Stimulated activated CD8-positive, alpha-beta memory T cell treated with anti-CD3 and anti-CD28 coated beads, Interleukin-7, amount 100 ng/mL, for 1 hour (primary cell): Measurements from ENCODE around the gene P3H3.
A peak's percentile ranks its signal among the peaks of the same experiment; 100 is the strongest.
"Not testable (repeated sequence)": the region's sequence is repeated elsewhere in the genome, so short reads cannot be mapped to it uniquely, and the experiment has no call there.

ENCODE experiments used
- DNase-seq, 2 donors: peaks; one replicate each; pipeline ENCODE4 v3.0.0-alpha.2; 2020; ENCODE audit warnings: low read depth in 2 of 2

P3H3 gene

DNA sequence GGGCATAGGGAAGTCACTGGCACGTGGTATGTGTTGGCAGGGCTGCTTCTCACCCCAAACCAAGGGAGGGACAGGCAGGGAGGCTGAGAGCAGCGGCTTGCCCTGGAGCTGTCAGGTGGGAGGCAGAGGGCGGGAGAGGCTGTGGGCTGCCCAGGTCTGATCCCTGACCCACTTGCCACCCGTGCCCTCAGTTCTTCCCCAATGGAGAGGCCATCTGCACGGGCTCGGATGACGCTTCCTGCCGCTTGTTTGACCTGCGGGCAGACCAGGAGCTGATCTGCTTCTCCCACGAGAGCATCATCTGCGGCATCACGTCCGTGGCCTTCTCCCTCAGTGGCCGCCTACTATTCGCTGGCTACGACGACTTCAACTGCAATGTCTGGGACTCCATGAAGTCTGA lies 17.2 kb downstream of the P3H3 start:
- DNase-seq = no peak

DNA sequence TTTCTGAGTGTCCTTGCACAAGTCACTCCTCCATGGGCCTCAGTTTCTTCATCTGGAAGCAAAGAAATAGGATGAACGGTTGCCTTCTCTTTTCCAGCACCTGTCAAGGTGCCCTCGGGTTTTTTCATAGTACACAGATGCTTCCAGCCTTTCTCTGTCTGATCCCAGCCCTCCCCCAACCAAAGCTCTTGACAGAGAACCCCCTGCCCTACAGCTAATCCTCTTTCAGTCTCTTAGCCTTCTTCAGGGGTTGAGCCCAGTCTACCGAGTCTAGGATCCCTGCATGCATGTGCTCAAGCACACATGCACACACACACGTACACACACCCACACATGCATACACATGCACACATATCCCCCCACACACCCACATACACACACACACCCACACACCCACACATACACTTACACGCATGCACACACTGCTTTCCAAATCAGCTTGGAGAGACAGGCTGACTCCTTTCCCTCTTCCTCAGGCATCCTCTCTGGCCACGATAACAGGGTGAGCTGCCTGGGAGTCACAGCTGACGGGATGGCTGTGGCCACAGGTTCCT lies 18.2 kb downstream of the P3H3 start:
- DNase-seq = no peak

DNA sequence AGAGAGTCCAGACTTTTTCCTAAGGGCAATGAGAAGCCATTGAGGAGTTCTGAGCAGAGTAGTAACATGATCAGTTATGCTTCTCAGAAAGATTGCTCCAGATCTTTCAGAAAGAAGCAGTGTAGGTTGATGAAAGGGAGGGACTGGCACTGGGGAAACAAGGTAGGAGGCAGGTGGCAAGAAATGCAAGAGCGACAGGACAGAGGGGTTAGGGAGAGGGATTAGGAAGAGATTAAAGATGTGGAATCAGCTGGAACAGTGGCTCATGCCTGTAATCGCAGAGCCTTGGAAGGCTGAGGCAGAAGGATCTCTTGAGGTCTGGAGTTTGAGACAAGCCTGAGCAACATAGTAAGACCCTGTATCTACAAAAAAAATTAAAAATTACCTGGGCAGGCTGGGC lies 19.5 kb downstream of the P3H3 start:
- no peak for DNase-seq

DNA sequence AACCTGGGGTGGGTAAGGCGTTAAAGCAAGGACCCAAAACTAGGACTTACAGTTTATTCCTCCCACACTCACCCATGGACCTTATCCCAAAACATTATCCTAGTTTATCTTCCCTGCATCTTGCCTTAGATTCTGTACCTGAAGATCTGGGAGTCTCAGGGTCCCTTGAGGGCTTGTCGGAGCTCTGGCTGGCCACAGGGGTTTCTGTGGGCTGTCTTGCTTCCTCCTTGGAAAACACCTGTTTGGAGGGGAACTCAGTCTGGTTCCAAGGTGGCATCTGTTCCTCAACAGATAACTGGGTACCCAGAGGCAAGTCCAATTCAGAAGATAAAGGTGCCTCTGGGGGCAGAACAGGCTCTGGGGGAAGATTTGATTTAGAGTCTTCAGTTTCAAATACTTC lies 21.2 kb downstream of the P3H3 start:
- no peak for DNase-seq

DNA sequence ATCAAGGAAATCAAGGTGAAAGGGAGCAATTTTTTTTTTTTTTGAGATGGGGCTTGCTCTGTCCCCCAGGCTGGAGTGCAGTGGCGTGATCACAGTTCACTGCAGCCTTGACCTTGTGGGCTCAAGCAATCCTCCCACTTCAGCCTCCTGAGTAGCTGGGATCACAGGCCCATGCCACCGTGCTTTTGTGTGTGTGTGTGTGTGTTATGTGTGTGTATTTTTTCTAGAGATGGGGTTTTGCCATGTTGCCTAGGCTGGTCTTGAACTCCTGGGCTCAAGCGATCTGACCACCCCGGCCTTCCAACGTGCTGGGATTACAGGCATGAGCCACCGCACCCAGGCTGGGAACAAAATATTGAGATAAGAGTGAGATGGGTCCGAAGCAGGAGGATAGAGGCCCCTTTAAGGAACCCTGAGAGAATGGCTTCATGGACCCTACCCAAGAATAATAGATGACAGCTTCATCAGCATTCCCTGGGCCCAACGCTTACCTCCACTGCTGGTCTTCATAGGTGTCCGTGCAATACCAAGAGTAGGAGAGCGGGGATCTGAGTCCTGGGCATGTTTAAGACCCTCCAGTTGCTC lies 21.9 kb downstream of the P3H3 start:
- no peak for DNase-seq

DNA sequence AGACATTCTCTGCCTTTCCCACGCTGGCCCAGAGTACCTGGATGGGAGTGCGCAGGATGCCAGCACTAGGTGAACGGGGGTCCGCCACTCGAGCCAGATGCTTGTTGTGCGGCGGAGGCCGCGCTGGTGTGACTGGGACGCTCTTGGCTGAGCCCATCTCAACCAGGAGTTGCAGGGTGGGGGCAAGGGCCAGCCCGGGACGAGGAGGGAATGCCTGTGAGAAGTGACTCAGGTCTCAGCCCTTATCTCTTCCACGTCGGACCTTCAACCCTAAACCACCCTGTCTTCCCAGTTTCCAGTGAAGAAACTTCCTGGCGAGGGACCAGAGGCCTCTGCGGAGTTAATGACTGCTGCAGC lies 22.6 kb downstream of the P3H3 start:
- DNase-seq = no peak

DNA sequence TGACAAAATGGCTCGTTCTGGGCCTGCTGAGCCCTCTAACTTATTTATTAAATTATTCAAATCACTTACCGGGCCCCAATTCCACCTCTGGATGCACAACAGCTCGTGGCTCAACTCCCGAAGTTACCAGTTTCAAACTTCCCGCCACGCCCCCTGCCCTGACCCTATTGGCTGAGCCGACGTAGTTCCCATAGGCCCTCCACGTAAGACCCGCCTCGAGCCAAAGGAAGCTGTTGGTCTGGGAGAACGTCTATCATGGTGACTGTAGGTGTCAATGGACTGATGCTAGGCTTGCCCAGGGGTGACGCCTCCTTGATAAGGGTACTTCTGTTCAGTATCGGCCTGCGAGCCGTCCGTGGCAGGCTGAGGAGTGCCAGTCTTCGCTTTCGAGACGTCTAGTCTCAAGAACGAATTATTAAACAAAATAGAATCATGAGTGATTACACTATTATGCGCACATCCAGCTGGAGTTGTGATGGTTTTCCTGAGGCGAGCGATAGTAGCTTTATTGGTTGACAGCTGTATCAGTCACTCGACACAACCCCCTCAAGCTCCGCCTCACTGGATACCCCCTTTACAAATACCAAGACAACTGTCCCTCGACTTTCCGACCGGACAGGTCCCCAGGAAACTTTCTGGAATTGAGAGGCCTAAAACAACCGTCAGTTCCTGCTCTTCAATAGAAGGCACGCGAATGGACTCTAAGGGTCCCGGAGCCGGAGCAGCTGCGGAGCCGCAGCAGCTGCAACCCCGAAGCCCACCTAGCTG lies 23.1 kb downstream of the P3H3 start, which contains the start of gene CDCA3:
Gene CDCA3 (minus strand): TSS at position 134 of the 768 bp plus-strand sequence. CDS start 334 bp downstream, outside the sequence.
- DNase-seq = peak; percentile 72 to 84

GRCh38 chr12:6851921-6852650 lies 23.9 kb downstream of the P3H3 start, which contains the start of gene USP5:
TSS of gene USP5 (plus strand) at chr12:6852150. CDS start at chr12:6852180, 30 bp downstream.
- DNase-seq = peak; percentile 92 to 95

- no peak for DNase-seq
Observed at GRCh38 chr12:6852651-6853354, 24.6 kb downstream of the P3H3 start.

- DNase-seq = no peak
Observed at GRCh38 chr12:6853626-6854025, 25.4 kb downstream of the P3H3 start.

GRCh38 chr12:6854036-6854435 lies 25.8 kb downstream of the P3H3 start:
- DNase-seq = no peak

DNA sequence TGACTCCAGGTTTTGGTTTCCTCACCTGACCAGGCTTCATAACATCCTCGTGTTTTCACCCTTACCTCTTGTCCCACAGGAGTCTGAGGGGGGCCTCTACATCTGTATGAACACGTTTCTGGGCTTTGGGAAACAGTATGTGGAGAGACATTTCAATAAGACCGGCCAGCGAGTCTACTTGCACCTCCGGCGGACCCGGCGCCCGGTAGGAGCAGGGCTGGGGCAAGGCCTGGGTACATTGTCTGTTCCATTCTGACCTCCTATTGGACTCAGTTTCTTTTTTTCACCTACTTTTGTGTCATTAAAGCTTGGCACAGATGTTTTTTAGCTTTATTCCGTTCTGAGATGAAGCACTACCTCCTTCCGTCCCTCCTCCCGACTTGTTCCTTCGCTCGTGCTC lies 27.1 kb downstream of the P3H3 start:
- no peak for DNase-seq

DNA sequence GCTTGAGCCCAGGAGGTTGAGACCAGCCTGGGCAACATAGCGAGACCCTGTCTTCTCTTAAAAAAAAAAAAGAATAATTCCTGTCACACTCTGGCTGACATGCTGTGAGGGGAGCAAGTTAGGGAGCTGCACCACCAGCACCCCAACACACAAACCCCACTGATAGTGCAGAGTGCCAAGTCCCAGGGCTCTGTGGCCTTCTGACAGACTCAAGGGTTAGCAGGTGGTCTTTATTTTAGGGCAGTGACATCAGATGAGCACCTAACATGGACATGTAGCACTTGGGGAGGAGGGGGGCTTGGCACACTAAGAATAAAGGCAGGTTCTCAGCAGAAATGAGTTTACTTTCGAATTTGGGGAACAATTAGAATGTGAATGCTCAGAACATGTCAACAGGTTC lies 30.6 kb downstream of the P3H3 start:
- no peak for DNase-seq

DNA sequence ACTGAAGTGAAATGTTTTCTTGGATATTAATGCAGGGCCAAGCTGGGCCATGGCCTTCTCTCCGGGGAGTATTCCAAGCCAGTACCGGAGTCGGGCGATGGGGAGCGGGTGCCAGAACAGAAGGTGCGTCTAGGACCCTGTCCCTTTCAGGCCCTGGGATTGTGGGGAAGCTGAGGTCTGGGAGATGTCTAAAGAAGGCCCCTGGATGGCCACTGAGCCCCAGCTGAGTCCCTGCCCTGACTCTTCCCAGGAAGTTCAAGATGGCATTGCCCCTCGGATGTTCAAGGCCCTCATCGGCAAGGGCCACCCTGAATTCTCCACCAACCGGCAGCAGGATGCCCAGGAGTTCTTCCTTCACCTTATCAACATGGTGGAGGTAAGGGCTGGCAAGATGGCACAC lies 31.9 kb downstream of the P3H3 start:
- no peak for DNase-seq

DNA sequence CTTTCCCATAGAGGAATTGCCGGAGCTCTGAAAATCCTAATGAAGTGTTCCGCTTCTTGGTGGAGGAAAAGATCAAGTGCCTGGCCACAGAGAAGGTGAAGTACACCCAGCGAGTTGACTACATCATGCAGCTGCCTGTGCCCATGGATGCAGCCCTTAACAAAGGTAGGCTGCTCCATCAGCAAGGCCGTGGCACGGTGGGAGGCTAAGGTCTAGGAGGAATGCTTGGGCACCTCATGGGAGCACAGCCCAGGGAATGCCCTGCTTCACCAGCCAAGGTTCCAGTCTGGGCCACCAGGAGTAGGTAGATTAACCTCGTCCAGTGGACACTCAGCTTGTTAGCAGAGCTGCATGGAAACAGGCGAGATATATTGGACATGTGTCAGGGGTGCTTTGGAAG lies 32.7 kb downstream of the P3H3 start:
- DNase-seq = no peak

DNA sequence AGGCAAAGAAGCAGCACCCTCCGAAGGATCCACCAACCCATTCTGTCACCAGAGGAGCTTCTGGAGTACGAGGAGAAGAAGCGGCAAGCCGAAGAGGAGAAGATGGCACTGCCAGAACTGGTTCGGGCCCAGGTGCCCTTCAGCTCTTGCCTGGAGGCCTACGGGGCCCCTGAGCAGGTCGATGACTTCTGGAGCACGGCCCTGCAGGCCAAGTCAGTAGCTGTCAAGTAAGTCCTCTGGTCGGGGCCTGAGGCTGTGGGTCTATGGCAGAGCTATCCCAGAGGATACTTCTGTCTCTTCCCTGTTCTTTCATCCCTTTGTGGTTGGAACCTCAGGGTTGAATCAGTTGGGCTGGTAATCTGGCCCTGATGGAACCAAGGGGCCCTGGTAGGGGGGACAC lies 33.2 kb downstream of the P3H3 start:
- no peak for DNase-seq

DNA sequence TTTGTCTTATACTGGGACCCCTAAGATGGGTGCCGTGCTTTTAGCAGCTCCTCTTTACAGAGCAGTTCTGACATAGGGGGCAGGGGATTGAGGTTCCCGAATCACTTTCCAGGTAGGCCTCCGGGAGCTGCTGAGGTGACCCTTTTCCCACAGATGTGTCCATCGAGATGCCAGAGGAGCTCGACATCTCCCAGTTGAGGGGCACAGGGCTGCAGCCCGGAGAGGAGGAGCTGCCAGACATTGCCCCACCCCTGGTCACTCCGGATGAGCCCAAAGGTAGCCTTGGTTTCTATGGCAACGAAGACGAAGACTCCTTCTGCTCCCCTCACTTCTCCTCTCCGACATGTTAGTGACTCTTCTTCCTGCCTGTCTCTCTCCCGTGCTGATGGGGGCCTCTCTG lies 34.8 kb downstream of the P3H3 start:
- DNase-seq = no peak

- DNase-seq = no peak
Observed at GRCh38 chr12:6863586-6864321, 35.5 kb downstream of the P3H3 start.

- not testable (repeated sequence) for DNase-seq
Observed at GRCh38 chr12:6865307-6865706, 37.1 kb downstream of the P3H3 start.

DNA sequence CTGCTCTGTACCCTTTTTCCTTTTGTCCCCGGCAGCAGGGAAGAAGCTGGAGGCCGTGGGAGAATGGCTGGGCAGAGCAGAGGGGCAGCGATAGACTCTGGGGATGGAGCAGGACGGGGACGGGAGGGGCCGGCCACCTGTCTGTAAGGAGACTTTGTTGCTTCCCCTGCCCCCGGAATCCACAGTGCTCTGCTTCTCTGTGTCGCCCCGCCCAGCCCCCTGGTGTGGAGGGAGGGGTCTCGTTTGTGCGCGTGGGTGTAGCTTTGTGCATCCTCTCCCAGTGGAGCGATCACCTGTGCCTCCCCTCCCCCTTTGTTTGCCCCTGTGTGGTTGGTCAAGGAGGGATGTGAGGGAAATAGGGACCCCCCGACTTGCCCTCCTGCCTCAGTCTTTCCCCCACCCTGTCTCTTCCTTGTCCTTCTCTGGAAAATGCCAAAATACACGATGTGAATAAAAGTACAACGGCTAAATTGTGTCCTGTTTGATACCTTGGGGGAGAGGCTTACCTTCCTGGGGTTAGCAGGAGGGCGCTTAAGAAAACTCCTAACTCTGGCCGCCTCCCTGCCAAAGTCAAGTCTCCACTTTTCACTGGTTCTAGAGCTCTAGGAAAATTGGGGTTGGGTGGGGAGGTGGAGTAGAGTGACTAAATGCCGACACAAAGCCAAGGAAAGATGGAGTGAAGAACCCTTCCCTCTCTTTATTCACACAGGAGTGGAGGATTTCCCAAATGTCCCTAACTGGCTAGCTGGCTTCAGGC lies 38.1 kb downstream of the P3H3 start:
- DNase-seq = no peak
